Measurements from ENCODE around the gene DIAPH1.
A peak's percentile ranks its signal among the peaks of the same experiment; 100 is the strongest.
"Not testable (repeated sequence)": the region's sequence is repeated elsewhere in the genome, so short reads cannot be mapped to it uniquely, and the experiment has no call there.

Gene DIAPH1

GRCh38 chr5:141609921-141610320 is 8.9 kb downstream of the DIAPH1 start:
- not testable (repeated sequence) for DNase-seq (ENCODE audit: low spot score)

GRCh38 chr5:141609044-141609443 is 9.8 kb downstream of the DIAPH1 start:
- DNase-seq (ENCODE audit: low spot score), result no peak

DNA sequence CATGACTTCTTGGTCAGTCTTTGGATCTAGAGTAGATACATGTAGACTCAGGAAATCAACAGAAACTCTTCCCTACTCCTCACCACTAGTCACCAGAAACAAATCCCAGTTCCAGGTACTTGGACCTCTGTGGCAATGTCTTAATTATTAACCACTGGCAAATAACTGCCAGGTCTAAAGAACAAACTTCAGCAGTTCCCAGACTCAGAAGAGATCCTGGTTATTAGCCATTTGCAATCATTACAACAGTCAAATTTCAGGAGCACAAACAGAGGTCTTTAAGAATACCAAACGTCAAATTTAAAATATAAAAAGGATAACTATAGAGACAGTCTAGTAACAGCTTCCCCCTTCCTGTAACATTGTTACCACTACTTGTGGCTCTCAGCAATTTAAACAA is 10.2 kb downstream of the DIAPH1 start:
- no peak for DNase-seq (ENCODE audit: low spot score)

- no peak for DNase-seq (ENCODE audit: low spot score)
Measured at GRCh38 chr5:141608046-141608445, 10.8 kb downstream of the DIAPH1 start.

- DNase-seq (ENCODE audit: low spot score), result no peak
Measured at GRCh38 chr5:141605523-141606277, 13.1 kb downstream of the DIAPH1 start.

DNA sequence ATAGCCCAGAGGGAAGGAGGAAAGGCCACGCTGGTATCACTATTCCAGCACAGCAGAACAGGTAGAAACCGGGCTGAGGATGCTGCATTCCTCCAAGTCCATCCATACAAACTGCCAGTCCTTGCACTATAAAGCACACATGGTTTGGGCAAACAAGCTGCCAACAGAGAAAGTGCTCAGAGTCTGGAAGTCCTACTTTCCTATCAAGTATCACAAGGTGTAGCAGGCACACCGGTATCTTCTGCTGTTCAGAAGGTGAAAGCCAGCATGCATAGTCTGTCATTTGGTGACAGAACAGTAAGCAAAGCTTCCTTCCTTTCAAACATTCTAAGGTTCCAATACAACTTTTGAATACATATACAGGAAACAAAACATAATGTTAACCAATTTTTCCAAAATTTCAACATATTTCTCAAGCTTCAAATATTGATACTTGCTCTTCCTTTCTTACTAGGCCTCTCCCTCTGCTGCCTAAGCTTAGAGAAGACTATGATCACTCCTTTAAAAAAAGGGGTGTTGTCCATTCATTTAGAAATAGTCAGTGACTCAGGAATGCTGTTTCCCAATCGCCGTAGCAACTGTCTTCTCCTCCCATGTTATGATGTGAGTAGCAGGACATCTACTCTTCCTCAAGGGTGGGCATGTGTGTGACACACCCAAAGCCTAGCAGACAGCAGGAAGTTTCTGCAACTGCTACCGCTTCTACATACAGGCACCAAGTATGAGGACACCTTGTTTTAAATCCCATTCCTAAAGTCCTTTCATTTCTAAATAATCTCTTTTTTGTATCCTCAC is 14.7 kb downstream of the DIAPH1 start:
- peak; percentile 40 for DNase-seq (ENCODE audit: low spot score)

DNA sequence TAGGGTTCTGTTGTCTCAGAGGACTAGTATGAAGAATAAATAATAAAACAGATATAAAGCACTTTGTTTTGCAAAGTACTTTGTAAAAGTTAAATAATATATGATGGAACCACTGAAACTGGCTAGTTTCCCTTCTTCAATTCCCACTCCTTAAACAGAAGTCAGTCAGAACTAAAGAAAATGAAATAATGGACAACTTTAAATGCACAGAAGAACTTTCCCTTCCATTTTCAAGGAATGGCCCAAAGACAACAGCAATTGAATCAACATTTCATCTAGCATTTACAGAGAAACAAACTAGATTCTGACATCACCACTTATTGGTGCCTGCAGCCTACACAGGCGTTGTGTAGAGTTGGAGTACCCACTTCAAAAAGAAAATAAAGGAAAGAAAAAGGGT is 16.2 kb downstream of the DIAPH1 start:
- DNase-seq (ENCODE audit: low spot score), result no peak

DNA sequence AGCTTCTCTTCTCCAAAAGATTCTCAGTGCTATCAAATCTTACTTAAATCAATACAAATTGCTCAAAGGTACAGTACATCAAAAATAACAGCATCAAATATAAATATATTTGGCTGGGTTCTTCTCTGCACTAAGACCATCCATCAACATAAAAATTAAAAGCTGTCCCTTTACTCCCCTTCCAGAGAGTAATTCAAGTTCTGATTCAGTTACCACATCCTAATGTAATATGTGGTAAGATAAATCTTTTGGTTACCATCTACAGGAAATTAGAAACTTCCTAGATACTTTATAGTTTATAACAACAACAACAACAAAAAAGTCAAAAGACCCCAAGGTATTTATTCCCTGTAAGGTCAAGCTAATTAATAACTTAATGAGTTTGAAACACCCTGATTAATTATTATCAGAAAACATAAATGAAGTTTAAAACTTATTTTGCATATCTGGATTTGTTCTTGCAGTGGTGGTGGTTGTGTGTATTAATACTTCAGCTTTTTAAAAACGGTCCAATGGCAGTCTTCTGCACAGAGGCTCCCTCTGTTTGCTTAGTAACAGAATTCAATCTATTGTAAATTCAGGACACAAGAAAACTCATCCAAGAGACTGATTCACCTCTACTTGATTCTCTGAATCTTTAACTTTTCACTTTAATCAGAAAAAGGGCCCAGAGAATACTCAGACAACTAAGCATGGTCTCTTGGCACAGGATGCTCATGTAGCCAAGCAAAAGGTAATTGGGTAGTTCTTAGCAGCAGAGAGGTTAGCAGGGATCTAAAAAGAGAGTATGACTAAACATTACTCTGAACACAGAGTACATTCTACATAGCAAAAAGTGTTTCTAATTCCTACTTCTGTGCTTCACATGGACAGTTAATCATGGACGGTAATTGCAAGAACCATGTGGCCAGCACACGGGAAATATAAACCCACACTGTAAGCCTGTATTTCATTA is 20.1 kb downstream of the DIAPH1 start:
- no peak for DNase-seq (ENCODE audit: low spot score)

DNA sequence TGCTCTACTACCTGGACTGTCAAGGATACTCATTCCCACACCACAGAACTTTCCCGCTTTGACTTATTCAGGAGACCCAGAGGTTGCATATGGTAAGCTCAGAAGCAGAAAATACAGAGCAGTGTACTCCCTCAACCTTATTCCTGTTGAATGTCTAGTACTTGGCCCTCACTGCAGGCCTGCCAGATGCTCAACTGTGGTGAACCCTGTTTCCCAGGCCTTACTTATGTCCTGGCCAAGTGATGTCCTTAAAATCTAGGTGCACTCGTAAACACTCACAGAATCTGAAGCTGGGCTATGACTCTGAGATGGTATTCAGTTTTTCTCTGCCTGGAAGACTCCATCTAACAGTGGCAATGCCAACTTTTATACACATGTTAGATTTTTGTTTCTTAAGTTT is 21.0 kb downstream of the DIAPH1 start:
- no peak for DNase-seq (ENCODE audit: low spot score)

DNA sequence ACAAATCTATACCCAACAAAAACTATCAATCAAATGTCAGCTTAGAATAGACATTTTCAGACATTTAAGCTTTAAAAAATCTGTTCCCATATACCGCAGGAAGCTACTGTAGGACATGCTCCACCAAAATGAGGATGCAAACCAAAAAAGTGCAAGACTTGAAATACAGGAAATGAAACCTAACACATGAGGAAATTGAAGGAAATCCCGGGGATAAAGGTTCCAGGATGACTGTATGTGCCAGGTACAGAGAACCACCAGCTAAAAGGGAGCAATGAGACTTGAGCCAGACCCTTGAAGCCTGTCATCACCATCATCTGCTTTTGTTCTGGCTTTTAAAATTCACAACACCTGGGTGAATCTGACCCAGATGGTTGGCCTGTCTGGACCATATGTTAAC is 21.4 kb downstream of the DIAPH1 start:
- no peak for DNase-seq (ENCODE audit: low spot score)

GRCh38 chr5:141596867-141597266 is 21.9 kb downstream of the DIAPH1 start:
- DNase-seq (ENCODE audit: low spot score), result no peak

DNA sequence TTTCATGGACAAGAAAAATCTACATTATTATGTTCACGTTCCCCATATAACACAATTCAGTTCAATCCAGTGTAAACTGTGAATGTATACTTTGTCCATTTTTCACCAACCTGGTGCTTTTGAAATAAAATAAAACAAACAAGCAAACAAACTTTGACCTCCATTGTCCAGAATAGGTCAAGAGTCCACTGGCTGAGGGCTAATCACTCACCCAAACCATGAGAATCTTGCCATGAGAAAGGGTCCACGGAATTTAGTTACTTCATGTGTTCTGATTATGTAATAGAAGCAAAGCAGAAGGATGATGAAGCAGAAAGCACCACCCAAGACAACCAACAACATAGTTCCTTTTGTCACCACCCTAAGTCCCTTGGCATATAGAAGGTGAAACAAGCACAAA is 28.7 kb downstream of the DIAPH1 start:
- no peak for DNase-seq (ENCODE audit: low spot score)

GRCh38 chr5:141586246-141586645 is 32.6 kb downstream of the DIAPH1 start:
- no peak for DNase-seq (ENCODE audit: low spot score)

DNA sequence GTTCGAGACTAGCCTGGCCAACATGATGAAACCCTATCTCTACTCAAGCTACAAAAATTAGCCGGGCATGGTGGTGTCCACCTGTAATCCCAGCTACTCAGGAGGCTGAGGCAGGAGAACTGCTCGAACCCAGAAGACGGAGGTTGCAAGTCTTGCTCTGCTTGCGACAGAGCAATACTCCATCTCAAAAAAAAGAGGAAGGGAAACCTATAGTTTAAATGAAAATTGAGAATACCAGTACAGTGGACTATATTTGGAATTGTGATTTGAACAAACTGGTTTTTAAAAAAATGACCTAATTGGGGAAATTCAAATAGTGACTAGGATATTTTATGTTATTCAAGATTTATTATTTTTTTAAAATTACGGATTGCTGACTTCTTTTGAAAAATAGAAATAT is 33.2 kb downstream of the DIAPH1 start:
- no peak for DNase-seq (ENCODE audit: low spot score)

GRCh38 chr5:141574122-141574510 is 44.7 kb downstream of the DIAPH1 start:
- DNase-seq (ENCODE audit: low spot score), result no peak

DNA sequence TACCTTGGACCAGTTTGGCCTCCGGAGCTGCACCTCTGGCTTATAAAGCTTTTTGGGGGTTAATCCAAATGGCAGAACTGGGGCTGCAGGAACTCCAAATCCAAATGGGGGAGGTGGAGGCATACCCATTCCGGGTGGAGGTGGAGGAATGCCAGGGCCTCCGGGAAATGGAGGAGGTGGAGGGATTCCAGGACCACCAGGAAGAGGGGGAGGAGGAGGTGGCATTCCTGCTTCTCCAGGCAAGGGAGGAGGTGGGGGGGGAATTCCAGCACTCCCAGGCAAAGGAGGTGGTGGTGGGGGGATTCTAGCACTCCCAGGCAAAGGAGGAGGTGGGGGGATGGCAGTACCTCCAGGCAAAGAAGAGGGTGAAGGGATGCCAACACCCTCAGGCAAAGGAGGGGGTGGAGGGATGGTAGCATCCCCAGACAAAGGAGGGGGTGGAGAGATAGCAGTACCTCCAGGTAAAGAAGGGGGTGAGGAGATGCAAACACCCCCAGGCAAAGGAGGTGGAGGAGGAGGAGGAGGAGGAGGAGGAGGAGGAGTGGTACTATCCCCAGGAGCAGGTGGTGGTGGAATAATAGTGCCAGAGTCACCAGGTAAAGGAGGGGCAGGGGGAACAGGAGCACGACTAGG is 45.2 kb downstream of the DIAPH1 start:
- no peak for DNase-seq (ENCODE audit: low spot score)

DNA sequence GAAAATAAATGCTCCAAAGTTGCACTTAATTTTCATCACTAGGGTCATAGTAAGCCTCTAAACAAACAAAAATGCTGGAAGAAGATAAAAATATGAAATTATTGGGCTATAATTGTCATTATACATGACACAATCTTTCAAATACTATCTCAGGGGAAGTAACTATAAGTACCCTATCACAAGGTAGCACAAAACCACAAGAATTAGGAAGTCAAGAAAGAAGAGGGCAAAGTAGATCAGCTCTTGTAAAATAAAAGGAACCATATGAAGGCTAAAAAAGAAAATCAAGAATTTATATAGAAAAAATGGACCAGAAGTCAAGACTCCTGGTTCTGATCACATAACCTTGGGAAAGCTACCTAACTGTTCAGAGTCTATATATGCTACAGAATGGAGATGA is 48.1 kb downstream of the DIAPH1 start:
- DNase-seq (ENCODE audit: low spot score), result no peak

GRCh38 chr5:141567513-141568117 is 51.2 kb downstream of the DIAPH1 start:
- DNase-seq (ENCODE audit: low spot score), result peak; percentile 7

DNA sequence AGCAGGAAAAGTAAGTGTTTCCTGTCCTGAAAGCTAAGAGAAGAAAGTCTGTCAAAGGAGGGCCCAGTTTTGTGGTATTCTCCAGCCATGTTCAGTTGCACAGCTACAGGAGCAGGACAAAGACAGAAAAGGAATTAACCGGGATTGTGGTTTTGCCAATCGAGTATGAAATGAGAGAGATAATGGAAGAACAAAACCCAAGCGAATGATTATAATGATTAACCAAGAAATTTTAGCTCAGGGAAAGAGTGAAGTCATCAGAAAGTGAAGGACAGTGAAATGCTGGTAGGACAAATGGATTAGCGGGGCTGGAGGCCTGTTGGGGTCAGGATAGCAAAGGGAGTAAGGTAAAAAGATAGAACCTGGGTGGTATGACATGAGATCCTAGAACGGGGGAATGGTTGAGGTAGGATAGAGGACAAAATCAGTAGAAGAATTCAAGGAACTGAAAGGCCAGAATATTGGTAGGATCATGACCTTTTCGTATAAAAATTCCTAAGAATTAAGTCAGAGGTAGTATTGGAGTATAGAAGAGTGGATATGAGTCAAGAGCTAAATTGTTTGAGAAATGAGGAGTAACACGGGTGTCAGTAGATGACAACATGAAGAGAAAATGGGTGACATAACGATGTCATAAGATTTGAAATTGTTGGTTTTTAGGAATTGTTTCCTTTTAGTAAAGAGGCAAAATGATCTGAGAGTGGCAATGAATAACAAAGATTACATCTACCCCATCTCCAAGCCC is 52.8 kb downstream of the DIAPH1 start:
- DNase-seq (ENCODE audit: low spot score), result no peak

GRCh38 chr5:141564216-141564692 is 54.5 kb downstream of the DIAPH1 start:
- peak; percentile 56 for DNase-seq (ENCODE audit: low spot score)
